Endodermal cell (in vitro differentiated cells): Measurements from ENCODE around the gene PRR33. TPM values are rescaled to one million over a fixed set of nuclear protein-coding genes. Genes with fewer than 3 reads are reported as not detected.
"Not testable (repeated sequence)": the region's sequence is repeated elsewhere in the genome, so short reads cannot be mapped to it uniquely, and the experiment has no call there.

Source experiments
- DNase-seq: peaks from one replicate; pipeline ENCODE4 v3.0.0-alpha.2; 2017
- H3K27ac ChIP-seq: 2 replicates; pipeline ENCODE4 v1.5.1; 2013; ENCODE audit warnings: mild to moderate bottlenecking, low read depth, low read length, moderate library complexity
- H3K27me3 ChIP-seq: 2 replicates; pipeline ENCODE4 v1.6.1; 2013; ENCODE audit warnings: mild to moderate bottlenecking, low read length, moderate library complexity; ENCODE audit not compliant: insufficient read depth, control insufficient read depth, poor library complexity, severe bottlenecking
- H3K36me3 ChIP-seq: 2 replicates; pipeline ENCODE4 v1.7.0; 2013; ENCODE audit warnings: mild to moderate bottlenecking, low read length, moderate library complexity; ENCODE audit not compliant: control insufficient read depth, insufficient read depth
- H3K4me1 ChIP-seq: one replicate; pipeline ENCODE4 v1.7.0; 2013; ENCODE audit warnings: low read length; ENCODE audit not compliant: control insufficient read depth, insufficient read depth
- H3K4me3 ChIP-seq: 2 replicates; pipeline ENCODE4 v1.5.1; 2013; ENCODE audit warnings: mild to moderate bottlenecking, low read length, moderate library complexity
- H3K9ac ChIP-seq: 2 replicates; pipeline ENCODE4 v1.6.1; 2013; ENCODE audit warnings: mild to moderate bottlenecking, low read length, moderate library complexity; ENCODE audit not compliant: poor library complexity, severe bottlenecking; ENCODE audit errors: extremely low read depth
- H3K9me3 ChIP-seq: 2 replicates; pipeline ENCODE4 v1.6.1; 2013; ENCODE audit warnings: mild to moderate bottlenecking, low read length, moderate library complexity; ENCODE audit not compliant: control insufficient read depth
- H3K27ac Mint-ChIP-seq: 2 replicates; pipeline ENCODE4 v1.8.0; 2020; ENCODE audit warnings: mixed read lengths
- H3K27me3 Mint-ChIP-seq: 2 replicates; pipeline ENCODE4 v1.8.0; 2021; ENCODE audit warnings: mild to moderate bottlenecking, mixed read lengths; ENCODE audit not compliant: insufficient read depth
- H3K36me3 Mint-ChIP-seq: 2 replicates; pipeline ENCODE4 v1.8.0; 2020; ENCODE audit warnings: low read depth, mixed read lengths
- H3K4me1 Mint-ChIP-seq: 2 replicates; pipeline ENCODE4 v1.8.0; 2020; ENCODE audit warnings: mixed read lengths
- H3K4me3 Mint-ChIP-seq: 2 replicates; pipeline ENCODE4 v1.8.0; 2020; ENCODE audit warnings: mild to moderate bottlenecking, moderate library complexity, mixed read lengths
- H3K9me3 Mint-ChIP-seq: 2 replicates; pipeline ENCODE4 v1.8.0; 2020; ENCODE audit warnings: mild to moderate bottlenecking, mixed read lengths
- CTCF ChIP-seq: fragments of 200-600 bp; sonication (generic); conservative IDR thresholded peaks from 2 replicates; pipeline ENCODE4 v1.5.0; 2021; ENCODE audit warnings: antibody characterized with exemption, mild to moderate bottlenecking
- WGBS, 2 experiments: methylation state at CpG; one replicate each; pipeline versions ENCODE4 v1.1.5 to v1.1.7; 2013; ENCODE audit warnings: missing lambda C conversion rate in 2 of 2, mixed read lengths in 1 of 2; ENCODE audit not compliant: insufficient coverage in 1 of 2, insufficient read length in 1 of 2; 5-methylcytosine and 5-hydroxymethylcytosine counted together
- total RNA-seq, 2 donors: library from RNA; stranded (reverse); fragmentation: NEBNext Ultra II Directional in 1 of 2; extraction: Animal tissue kit (Norgen Biotek cat#: 25700) in 1 of 2; gene quantifications; 2 replicates in 1 of 2; 3 replicates in 1 of 2; pipeline ENCODE4 v1.2.1, GENCODE V29; 2021

The PRR33 gene
- total RNA-seq, 2 donors from 2014 or later, result not detected

- Mint-ChIP-seq H3K36me3 (no peaks in the 10 kb centered on the region), H3K9me3 (no peaks in the 10 kb centered on the region), H3K4me1 (no peaks in the 10 kb centered on the region), H3K4me3 (no peak overlapping the region), H3K27me3 (no peaks in the 10 kb centered on the region), H3K27ac (no peak overlapping the region)
- Histone ChIP-seq H3K4me1 (no peaks in the 10 kb centered on the region), H3K27ac (no peak overlapping the region), H3K9me3 (no peaks in the 10 kb centered on the region), H3K9ac (no peak overlapping the region), H3K27me3 (no peaks in the 10 kb centered on the region), H3K36me3 (no peaks in the 10 kb centered on the region), H3K4me3 (no peak overlapping the region)
- WGBS, 2 experiments, result 59 to 62% methylated on average over 6 to 26 of the region's 26 CpGs
- peak; percentile 83 for DNase-seq
- TF ChIP-seq CTCF, result peak; percentile 77
These were observed 15.2 kb downstream of the PRR33 start for GRCh38 chr11:1876361-1877063.

- H3K4me3 Mint-ChIP-seq, H3K27me3 Mint-ChIP-seq, H3K27me3 ChIP-seq, H3K4me1 ChIP-seq, H3K9ac ChIP-seq, H3K27ac ChIP-seq, H3K36me3 Mint-ChIP-seq, H3K9me3 ChIP-seq, H3K9me3 Mint-ChIP-seq, H3K27ac Mint-ChIP-seq, H3K4me3 ChIP-seq, H3K4me1 Mint-ChIP-seq, DNase-seq, H3K36me3 ChIP-seq: not testable (repeated sequence)
- 87 to 93% methylated on average over 10 to 13 of the region's 13 CpGs for WGBS, 2 experiments
These were observed 15.8 kb downstream of the PRR33 start for GRCh38 chr11:1875851-1876301.

GRCh38 chr11:1875093-1875850 is 16.4 kb downstream of the PRR33 start:
- no peaks in the 10 kb centered on the region for H3K36me3 ChIP-seq
- no peak overlapping the region for H3K9ac ChIP-seq
- Mint-ChIP-seq H3K4me3 (no peak overlapping the region), H3K27ac (no peak overlapping the region), H3K36me3 (no peaks in the 10 kb centered on the region), H3K27me3 (peaks cover 5% of the 10 kb centered on the region), H3K9me3 (no peaks in the 10 kb centered on the region), H3K4me1 (no peaks in the 10 kb centered on the region)
- no peak for TF ChIP-seq CTCF
- H3K4me3 ChIP-seq, result no peak overlapping the region
- no peaks in the 10 kb centered on the region for H3K27me3 ChIP-seq
- no peak for DNase-seq
- H3K27ac ChIP-seq, result no peak overlapping the region
- no peaks in the 10 kb centered on the region for H3K4me1 ChIP-seq
- 90 to 92% methylated on average over 9 to 27 of the region's 28 CpGs for WGBS, 2 experiments
- H3K9me3 ChIP-seq, result no peaks in the 10 kb centered on the region

- not testable (repeated sequence) for H3K27ac ChIP-seq, H3K36me3 Mint-ChIP-seq, H3K9me3 Mint-ChIP-seq, H3K27me3 Mint-ChIP-seq, H3K4me3 Mint-ChIP-seq, H3K9ac ChIP-seq, H3K27ac Mint-ChIP-seq, DNase-seq, H3K4me1 ChIP-seq, H3K27me3 ChIP-seq, H3K4me3 ChIP-seq, H3K4me1 Mint-ChIP-seq, H3K36me3 ChIP-seq, H3K9me3 ChIP-seq
- WGBS, 2 experiments, result 80 to 89% methylated on average over 4 to 17 of the region's 17 CpGs
These were observed 17.1 kb downstream of the PRR33 start for GRCh38 chr11:1874441-1875092.

GRCh38 chr11:1873813-1874150 is 17.9 kb downstream of the PRR33 start:
- H3K4me1 ChIP-seq, H3K4me3 ChIP-seq, H3K9me3 ChIP-seq, H3K27ac ChIP-seq, H3K27ac Mint-ChIP-seq, H3K36me3 ChIP-seq, H3K36me3 Mint-ChIP-seq, H3K4me1 Mint-ChIP-seq, H3K9me3 Mint-ChIP-seq, H3K4me3 Mint-ChIP-seq, H3K9ac ChIP-seq, H3K27me3 ChIP-seq, DNase-seq: not testable (repeated sequence)
- peaks cover 12% of the 10 kb centered on the region for H3K27me3 Mint-ChIP-seq
- WGBS, 2 experiments, result 84 to 85% methylated on average over 4 to 15 of the region's 17 CpGs
